Left renal cortex interstitium (tissue), 4 donors: ENCODE measurements around the gene GRK5. TPM values are rescaled to one million over a fixed set of nuclear protein-coding genes. Genes with fewer than 3 reads are reported as not detected.
"Not testable (repeated sequence)": the region's sequence is repeated elsewhere in the genome, so short reads cannot be mapped to it uniquely, and the experiment has no call there.

Experiments
- DNase-seq, 4 donors: peaks; one replicate each; pipeline ENCODE4 v3.0.0-alpha.2; 2013; ENCODE audit warnings: low read depth in 4 of 4, low spot score in 2 of 4, missing footprints in 1 of 4
- polyA plus RNA-seq, 4 donors: library from polyadenylated mRNA; unstranded; fragments of 120-200 nt; gene quantifications; one replicate each; pipeline ENCODE4 v1.2.1, GENCODE V29; 2013; ENCODE audit not compliant: insufficient read length in 4 of 4

Gene GRK5
- polyA plus RNA-seq, 4 donors = 15.0 to 17.4 (median 16.4) TPM

DNA sequence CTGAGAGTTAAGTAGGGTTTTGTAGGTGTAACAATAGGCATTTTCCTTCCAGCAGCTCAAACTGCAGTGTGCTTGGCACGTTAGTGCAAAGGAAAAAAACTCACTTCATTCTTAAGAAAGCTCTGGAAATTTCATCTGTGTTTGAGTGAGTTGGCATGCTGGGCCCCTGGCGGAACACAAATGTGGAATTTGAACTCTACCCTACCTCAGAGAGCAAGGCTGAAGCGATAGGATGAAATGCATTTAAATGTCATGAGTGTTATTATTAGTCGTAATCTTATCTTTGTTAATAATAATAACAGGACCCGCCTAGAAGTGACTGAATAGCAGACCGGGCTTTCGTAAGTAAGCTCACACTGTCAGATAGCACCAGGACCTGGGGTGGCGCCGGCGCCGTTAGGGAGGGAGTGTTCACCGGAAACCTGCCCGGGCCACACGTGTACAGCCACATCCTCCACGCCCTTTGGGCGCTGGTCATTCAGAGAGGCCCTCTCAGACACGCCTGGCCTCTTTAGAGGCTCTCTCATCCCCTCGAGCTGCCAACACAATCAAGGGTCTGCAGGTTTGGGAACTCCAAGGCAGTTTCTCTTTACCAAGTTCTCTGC, 63.5 kb downstream of the GRK5 start:
- no peak for DNase-seq

DNA sequence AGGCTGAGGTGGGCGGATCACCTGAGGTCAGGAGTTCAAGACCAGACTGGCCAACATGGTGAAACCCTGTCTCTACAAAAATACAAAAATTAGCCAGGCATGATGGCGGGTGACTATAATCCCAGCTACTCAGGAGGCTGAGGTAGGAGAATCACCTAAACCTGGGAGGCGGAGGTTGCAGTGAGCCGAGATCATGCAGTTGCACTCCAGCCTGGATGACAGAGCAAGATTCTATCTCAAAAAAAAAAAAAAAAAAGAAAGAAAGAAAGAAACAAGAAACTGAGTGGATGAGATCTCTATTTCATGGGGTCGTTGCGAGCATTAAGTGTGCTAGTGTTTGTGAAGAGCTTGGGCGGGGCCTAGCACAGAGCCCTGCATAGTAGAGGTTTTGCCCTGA, 65.0 kb downstream of the GRK5 start:
- not testable (repeated sequence) for DNase-seq

DNA sequence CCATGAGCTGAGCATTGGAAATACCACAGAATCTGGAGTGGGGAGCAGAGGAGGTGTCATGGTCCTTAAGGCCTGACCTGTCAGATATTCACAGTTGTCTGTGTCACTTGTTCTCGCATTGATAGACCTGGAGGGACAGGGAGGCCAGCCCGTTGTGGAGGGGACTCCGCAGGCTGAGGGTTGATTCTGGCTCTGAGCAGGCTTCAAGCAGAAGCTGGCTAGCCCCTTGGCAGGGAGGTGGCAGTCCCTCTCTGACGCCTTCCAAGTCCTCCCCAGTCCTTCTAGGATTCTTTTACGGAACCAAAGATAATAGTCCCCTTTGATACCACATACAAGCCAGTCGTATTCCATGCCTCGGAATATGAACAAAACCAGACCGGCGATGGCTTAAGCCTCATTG, 65.4 kb downstream of the GRK5 start:
- DNase-seq = no peak

DNA sequence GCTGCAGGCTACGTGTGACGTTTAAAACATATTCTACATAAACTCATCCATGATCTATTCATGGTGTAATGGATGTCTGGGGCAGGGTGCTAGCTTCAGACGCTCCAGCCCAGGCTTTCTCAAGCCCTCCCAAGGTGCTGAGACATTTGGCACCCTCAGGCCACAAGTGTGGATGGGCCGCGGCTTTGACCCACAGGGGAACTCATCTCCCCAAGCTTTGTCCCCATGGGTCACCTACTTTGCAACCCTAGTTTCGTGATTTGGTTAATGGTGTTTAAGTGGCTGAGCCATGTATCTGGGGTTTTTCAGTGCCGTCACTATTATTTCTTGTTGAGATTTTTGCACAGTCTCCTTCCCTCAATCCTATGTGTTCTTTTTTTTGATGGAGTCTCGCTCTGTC, 66.0 kb downstream of the GRK5 start:
- DNase-seq = no peak

DNA sequence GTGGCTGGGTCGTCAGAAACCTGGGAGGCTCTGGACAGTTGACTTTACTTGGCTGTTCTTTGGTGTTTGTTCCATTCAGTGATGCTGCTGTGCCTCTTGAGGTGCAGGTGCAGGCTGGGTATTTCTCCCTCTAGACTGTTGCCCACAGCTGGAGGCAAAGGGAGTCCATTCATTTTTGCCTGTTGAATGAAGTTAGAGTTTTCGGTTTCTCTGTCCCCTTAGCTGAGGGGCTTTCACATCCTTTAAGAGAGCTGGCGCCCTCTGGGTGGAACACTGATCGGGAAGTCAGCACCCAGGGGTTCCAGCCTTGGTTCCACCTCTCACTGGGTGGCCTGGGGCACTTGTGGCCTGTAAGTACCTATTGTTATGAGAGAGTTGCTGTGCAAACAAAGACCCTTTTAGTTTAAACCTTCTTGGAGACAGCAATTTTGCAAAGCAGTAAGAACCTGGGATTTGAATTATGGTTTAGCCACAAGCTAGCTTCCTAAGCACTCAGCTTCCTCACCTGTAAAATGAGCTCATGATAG, 67.2 kb downstream of the GRK5 start:
- DNase-seq = no peak

DNA sequence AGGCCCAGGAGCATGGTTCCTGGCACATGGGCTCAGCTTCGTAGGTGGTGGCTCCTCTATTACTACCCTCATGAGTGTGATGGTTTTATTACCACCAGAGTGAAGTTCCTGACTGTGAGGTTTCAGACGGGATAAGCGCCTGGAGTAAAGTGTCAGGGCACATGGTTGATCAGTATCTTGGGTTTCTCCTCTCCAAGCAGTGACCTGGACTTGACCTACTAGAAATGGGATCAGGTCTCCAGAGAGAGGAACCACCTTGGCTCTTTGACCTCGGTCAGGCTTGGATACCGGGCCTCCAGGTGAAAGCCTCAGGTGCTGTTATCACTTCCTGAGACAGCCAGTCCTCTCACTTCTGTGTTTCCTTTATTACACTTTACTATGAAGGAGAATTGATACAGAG, 67.7 kb downstream of the GRK5 start:
- no peak for DNase-seq

DNA sequence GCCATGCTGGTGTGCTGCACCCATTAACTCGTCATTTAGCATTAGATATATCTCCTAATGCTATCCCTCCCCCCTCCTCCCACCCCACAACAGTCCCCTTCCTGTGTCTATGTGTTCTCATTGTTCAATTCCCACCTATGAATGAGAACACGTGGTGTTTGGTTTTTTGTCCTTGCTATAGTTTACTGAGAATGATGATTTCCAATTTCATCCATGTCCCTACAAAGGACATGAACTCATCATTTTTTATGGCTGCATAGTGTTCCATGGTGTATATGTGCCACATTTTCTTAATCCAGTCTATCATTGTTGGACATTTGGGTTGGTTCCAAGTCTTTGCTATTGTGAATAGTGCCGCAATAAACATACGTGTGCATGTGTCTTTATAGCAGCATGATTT, 68.8 kb downstream of the GRK5 start:
- DNase-seq = not testable (repeated sequence)

DNA sequence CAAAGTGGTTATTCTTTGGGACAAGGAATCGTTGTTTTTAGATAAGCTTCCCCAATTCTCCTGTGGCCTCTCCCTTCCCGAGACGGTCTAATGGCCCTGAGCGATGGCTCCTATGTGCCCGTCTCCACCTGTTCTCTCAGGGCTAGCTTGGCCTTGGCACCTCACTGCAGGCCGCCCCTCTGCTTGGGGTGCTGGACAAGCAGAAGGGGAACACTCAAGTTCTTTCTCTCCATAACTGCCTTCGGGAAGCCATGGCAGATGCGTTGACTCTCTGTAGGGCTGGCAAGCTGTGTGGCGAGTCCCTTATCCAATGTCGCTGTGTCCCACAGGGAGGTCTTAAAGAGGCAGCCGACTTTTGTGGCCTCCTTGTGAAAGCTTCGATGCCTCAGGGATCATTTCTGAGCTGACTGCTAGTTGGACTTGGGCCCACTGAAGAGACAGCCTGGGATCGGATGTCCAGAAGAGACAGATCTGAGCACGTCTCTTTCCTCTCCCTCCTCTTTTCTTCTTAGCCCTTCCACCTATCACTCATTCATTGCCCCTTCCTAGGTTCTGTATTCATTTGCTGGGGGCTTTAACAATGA, 70.8 kb downstream of the GRK5 start:
- DNase-seq = no peak

DNA sequence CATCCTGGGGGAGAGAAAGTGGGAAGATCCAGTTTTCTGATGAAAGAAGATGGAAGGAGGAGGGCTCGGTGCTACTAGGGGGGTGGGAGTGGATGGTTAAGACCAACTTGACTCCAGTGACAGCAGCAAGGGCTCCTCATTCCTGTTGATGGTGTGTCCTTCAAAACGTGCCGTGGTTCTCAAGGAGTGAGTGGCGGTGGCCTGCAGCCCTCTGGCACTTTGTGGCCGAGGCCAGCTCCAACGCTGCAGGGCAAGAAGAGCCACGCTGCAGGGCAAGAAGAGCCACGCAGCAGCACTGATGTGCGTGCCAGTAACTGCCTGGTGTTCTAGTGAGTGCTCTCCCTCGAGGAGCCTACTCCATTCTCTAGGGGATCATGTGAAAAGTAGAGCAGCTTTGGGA, 72.1 kb downstream of the GRK5 start:
- DNase-seq = no peak

DNA sequence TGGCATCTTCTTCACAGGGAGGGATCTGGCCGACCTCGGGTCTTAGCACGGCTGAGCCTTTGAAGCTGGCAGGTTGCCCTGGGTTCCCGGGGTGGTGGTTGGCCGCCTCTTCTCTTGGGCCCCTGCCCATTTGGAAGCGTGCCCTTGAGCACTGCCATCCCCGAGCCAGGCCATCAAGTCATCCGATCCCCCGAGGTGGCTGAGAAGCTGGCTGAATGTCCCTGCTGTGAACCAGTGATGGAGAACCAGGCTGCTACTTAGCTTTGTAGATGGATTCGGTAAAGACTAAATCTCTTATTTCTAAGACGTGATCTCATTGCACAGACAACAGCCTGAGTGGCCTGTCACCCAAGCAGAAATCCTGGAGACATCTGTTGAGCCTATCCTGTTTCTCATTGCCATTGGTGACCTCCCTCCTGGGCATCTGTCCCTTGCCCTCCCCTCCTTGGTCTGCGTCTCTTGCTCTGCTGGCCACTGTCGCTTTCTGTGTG, 74.3 kb downstream of the GRK5 start:
- no peak for DNase-seq

DNA sequence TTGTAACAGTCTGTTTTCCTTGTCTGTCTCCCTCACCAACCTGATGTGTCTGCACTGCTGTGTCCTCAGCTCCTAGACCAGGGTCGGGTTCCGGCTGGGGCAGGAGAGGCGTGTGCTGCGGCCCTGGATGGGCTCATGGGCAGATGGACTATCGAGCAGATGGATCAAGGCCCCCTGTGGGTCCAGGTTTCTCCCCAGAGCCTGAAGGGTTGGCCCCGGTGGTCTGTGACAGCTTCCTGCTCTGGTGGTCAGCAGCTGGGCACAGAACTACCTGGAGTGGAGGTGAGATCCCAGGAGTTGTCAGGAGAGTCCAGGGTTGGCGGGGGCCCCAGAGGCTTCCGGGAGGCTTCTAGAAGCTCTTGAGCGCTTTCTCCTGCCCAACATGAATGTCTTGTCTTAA, 75.1 kb downstream of the GRK5 start:
- DNase-seq = no peak

DNA sequence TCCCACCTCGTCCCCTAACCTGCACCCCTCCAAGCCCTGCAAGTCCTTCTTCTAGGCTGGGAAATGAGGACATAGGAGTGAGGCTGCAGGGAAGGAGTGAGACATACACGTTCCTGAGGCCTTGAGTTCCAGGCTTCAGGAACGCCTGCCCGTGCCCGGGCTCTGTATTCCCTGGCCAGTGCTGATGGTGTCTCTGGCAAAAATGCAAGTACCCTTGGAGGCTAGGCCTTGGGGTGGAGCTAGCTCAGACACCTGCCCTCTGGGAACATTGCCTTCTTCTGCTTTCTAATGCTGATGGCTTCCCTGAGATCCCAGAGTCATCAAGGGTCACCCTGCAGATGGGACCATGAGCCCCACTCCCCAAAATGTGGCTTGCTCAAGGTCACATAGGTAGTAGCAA, 76.0 kb downstream of the GRK5 start:
- DNase-seq = no peak

DNA sequence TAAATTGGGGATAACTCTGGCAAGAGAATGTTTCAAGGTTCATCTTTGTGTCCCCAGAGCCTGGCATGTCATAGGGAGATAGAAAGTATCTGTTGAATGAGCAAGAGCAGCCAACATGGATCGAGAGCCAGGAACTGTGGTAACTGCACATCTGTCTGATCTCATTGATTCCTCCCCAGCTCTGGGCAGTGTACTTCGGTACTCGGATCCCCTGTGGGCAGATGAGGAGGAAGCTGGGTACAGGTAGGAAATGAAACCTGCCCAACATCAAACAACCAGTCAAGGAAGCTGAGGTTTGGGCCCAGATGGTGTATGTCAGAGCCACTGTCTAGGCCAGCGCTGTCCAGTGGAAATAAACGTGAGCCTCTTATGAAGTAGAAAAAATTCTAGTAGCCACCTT, 76.4 kb downstream of the GRK5 start:
- no peak for DNase-seq

DNA sequence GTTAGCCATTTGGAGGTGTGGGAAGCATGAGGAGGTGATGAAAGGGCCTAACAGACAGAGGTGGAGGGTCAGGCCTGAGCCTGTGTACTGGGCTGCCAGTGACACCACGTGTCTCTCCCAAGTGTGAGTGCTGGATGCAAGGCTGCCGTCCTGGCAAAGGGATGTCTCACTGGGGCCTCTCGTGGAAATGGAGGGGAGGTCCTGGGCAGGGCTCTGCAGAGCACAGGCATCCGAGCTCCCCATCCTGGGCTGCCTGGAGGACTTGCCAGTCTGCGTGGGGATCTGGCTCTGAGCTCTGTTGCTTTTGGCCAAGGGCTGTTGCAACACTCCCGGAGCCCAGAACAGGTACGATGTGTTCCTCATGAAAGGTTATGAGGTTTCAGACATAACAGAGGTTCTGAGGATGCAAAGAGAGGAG, 77.3 kb downstream of the GRK5 start:
- DNase-seq = no peak

DNA sequence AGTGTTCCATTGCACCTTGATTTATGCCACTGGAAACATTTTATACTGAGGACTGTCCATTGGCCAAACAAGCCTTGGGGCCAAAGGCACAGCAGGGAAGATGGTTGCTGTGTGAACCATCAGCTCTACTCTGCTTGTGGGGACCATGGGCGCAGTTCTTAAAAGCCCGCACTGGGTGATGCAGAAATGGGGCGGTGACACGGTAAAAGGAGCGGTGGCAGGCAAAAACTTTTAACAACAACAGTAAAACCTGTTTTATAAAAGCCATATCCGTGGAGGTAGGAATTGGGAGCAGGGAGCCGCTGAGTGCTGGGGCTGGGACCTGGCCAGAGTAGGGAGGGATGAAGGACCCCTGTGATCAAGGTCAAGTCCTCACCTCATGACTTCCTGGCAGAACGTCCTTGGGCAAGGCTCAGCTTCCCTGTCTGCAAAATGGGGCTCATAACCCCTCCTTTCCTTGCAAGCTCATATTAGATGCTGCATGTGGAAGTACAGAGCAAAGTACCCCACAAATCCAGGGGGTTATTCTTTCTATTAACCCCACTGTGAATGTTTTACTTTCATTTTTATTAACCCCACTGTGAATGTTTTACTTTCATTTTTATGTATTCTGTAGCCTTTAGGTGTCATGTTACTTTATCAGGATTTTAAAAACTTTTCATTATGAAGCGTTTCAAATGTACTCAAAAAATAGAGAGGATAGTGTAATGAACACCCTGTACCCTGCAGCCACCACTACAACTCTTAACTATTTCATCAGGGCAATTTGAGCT, 78.3 kb downstream of the GRK5 start:
- DNase-seq = no peak

DNA sequence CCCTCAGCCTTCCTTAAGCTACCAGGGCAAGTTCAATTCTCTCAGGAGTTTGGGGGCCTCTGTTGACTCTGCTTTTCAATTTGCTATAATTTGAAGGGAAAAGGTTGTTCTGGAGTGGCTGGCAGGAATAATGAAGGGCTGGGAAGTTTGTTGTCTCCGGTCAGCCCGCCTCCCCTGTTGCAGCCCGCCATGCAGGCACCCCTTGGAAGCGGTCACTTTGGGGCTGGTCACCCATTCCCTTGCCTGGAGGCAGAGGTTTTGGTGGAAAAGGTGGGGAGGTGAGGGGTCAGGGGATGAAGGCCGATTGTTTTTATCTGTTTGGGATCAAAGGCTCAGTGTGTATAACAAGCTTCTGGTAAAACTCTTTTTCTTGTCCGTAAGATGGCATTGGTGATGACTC, 79.1 kb downstream of the GRK5 start:
- DNase-seq = no peak

DNA sequence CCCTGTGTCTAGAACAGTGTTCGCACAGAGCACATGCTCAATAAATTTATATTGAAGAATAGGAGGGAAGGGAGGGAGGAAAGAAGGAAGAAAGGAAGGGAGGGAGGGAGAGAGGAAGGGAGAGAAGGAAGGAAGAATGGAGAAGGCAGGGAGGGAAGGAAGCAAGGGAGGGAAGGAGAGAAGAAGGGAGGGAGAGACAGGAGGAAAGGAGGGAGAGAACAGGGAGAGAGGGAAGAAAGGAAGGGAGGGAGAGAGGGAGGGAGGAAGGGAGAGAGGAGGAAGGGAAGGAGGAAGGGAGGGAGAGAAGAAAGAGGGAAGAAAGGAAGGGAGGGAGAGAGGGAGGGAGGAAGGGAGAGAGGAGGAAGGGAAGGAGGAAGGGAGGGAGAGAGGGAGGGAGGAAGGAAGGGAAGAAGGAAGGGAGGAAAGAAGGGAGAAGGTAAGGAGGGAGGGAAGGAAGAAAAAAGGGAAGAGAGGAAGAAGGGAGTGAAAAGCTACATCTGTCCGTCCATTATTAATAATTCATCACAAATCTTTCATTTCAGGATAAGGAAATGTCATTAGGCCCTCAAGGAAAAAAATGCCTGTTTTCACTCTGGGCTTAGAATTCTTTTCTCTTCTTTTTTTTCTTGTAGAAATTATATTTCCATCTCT, 79.7 kb downstream of the GRK5 start:
- no peak for DNase-seq

DNA sequence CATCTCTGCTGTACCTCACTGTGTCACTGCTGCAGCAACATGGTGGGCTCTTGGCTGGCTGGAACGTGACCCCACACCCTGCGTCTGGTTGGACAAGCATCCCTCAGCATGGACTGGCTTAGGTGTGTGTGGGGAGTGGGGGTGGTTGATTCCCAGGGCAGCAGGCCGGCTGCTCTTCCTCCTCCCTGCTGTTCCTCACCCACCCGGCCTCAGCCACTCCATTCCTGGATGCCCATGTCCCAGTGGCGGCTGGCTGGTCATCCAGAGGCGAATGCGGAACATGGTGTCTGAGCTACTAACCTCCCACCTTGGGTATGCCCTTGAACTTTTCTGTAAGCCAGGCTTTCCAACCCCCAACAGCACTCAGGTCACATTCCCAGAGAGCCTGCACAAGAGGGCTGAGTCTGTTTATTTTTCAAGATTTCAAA, 81.2 kb downstream of the GRK5 start:
- DNase-seq = no peak

DNA sequence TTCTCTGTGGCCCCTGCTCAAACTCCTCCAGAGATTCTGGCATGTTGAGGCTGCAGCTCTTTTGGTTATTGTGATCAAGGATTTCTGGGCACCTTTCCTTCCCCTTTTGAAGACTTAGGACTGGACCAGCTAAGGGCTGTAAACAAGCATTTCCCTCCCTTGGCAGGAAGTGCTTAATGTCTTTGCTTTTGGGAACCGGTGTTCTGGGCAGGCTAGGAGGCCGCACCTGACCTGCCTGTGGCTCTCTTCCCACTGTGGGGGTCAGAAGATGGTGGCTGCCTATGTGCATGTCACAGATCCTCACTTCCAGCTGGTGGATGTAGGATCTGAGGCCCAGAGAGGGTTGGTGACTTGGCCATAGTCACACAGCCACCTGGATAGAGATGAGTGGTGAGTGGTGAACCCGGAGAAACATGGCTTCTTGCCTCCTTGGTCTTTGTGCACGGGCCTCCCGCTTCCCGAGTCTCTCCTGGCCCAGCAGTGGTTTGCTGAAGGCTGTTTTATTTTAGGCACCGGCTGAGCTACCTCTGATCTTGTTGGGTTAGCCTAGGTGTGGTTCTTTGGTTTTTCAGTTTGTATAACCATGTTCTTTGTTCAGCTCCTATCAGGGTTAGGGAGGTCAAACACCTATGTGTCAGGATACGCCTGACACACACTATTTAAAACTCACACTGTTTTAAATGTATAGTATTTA, 82.0 kb downstream of the GRK5 start:
- DNase-seq = no peak

DNA sequence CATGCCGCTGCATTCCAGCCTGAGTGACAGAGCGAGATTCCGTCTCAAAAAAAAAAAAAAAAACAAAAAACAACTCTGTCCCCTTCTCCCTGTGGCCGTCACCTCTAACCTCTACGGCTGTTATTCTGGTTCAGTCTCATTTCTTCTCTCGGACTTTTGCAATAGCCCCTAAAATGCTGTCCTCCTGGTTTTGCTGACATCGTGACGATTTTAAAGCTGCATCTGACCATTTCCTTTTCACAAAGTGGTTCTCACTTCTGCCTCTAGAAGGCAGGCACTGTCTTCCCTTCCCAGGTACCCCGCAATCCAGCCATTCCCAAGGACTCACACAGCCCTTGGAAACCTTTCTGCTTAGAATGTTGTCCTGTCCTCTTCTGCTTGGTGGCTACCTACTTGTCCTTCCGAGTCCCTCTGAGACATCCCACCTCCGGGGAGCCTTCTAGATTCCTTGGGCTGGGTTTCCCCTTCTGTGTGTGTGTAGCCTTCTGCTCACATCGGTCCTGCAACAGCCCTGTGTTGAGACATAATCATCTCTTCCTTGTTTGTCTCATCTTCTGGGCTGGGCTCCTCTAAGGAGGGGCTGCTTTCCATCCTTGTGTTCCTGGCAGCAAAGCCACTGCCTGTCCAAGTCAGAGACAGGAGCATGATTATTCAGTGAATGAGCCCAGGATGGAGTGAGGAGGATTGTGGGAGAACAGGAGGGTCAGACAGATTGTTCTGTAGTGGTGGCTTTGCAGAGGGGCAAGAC, 83.1 kb downstream of the GRK5 start:
- no peak for DNase-seq
